ENCODE data around the gene ALDOB.

Gene ALDOB

GRCh38 chr9:101458963-101459631 lies 23.5 kb upstream of the ALDOB start:
- DNase-seq, result peak; percentile 11

- no peak for DNase-seq
Measured at GRCh38 chr9:101457003-101457402, 21.4 kb upstream of the ALDOB start.

GRCh38 chr9:101455656-101456240 lies 20.2 kb upstream of the ALDOB start:
- no peak for DNase-seq

GRCh38 chr9:101453776-101454570 lies 18.4 kb upstream of the ALDOB start:
- DNase-seq, result no peak

GRCh38 chr9:101451498-101451897 lies 15.9 kb upstream of the ALDOB start:
- no peak for DNase-seq

- no peak for DNase-seq
Measured at GRCh38 chr9:101450931-101451330, 15.4 kb upstream of the ALDOB start.

- peak; percentile 82 for DNase-seq
Measured at GRCh38 chr9:101449071-101449721, 13.6 kb upstream of the ALDOB start.

GRCh38 chr9:101448680-101449070 lies 13.1 kb upstream of the ALDOB start:
- DNase-seq, result no peak

- no peak for DNase-seq
Measured at GRCh38 chr9:101446732-101447131, 11.2 kb upstream of the ALDOB start.

- DNase-seq, result no peak
Measured at GRCh38 chr9:101445353-101446029, 9.9 kb upstream of the ALDOB start.

GRCh38 chr9:101443364-101443771 lies 7.8 kb upstream of the ALDOB start:
- DNase-seq, result no peak

- no peak for DNase-seq
Measured at GRCh38 chr9:101442736-101443135, 7.2 kb upstream of the ALDOB start.

- DNase-seq, result no peak
Measured at GRCh38 chr9:101442318-101442717, 6.7 kb upstream of the ALDOB start.

GRCh38 chr9:101440714-101441230 lies 5.2 kb upstream of the ALDOB start:
- DNase-seq, result no peak

- no peak for DNase-seq
Measured at GRCh38 chr9:101438523-101438922, 2.9 kb upstream of the ALDOB start.

- no peak for DNase-seq
Measured at GRCh38 chr9:101437806-101438232, 2.2 kb upstream of the ALDOB start.

- DNase-seq, result no peak
Measured at GRCh38 chr9:101434998-101435397, 576 bp downstream of the ALDOB start.

GRCh38 chr9:101433229-101433628 lies 2.3 kb downstream of the ALDOB start:
- DNase-seq, result no peak

- DNase-seq, result no peak
Measured at GRCh38 chr9:101432740-101433139, 2.8 kb downstream of the ALDOB start.

- DNase-seq, result no peak
Measured at GRCh38 chr9:101432171-101432570, 3.4 kb downstream of the ALDOB start.

- no peak for DNase-seq
Measured at GRCh38 chr9:101429736-101430135, 5.8 kb downstream of the ALDOB start.

GRCh38 chr9:101428909-101429308 lies 6.7 kb downstream of the ALDOB start:
- DNase-seq, result no peak
